ENCODE results near the gene HOXC9. TPM values are rescaled to one million over a fixed set of nuclear protein-coding genes. Genes with fewer than 3 reads are reported as not detected.

The HOXC9 gene
- total RNA-seq, 2 donors from 2014 or later: not detected

- H3K36me3 Mint-ChIP-seq (ENCODE audit: insufficient read depth in 2 of 2): peaks cover 0 to 1% of the 10 kb centered on the region in 2 donors
- DNase-seq (no peak), ATAC-seq (replicated peaks in 1 of 2) (no peak)
- no peak overlapping the region for H3K4me3 Mint-ChIP-seq
- no peak overlapping the region for H3K27ac Mint-ChIP-seq
- H3K9me3 Mint-ChIP-seq: no peaks in the 10 kb centered on the region
- peaks cover 97% of the 10 kb centered on the region for H3K27me3 Mint-ChIP-seq (ENCODE audit: low read depth)
- peaks cover 37% of the 10 kb centered on the region for H3K4me1 Mint-ChIP-seq (ENCODE audit: low read depth)
These were observed 17.1 kb upstream of the HOXC9 start for GRCh38 chr12:53982648-53983567.

- peaks cover 97% of the 10 kb centered on the region for H3K27me3 Mint-ChIP-seq (ENCODE audit: low read depth)
- H3K36me3 Mint-ChIP-seq (ENCODE audit: insufficient read depth in 2 of 2): peaks cover 0 to 1% of the 10 kb centered on the region in 2 donors
- no peak overlapping the region for H3K4me3 Mint-ChIP-seq
- ATAC-seq (replicated peaks in 1 of 2) (no peak), DNase-seq (no peak)
- peak overlapping the region; percentile 29 for H3K27ac Mint-ChIP-seq
- H3K9me3 Mint-ChIP-seq: no peaks in the 10 kb centered on the region
- H3K4me1 Mint-ChIP-seq (ENCODE audit: low read depth): peaks cover 41% of the 10 kb centered on the region
These were observed 16.4 kb upstream of the HOXC9 start for GRCh38 chr12:53983568-53983949.

DNA sequence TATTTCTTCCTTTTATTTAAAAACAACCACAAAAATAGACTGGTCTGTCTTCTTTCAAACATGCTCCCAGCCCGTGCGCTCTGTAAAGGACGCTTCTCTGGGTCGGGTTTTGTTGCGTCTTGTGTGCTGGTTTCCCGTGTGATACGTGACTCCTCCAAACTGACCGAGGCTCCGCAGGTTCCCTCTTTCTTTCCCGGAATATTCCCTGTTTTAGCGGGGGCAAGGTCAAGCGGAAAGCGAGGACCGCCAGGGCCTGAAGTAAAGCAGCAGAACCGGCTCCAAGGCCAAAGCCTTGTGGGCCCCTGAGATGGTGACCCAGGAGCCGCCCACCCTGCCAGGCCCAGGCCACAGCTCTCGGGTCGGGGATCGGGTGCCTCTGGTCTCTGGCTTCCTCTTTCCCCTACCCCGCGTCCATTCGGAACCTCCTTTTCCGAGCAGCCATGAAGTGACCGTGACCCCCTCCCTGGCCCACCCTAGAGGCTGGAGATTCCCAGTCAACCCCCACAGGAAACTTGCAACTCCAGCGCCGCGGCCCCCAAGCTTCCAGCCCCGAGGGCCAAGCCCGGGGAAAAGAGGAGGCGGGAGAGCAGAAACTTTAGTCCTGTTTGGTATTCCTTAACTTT lies 15.9 kb upstream of the HOXC9 start:
- H3K9me3 Mint-ChIP-seq: no peaks in the 10 kb centered on the region
- ATAC-seq (replicated peaks in 1 of 2) (no peak), DNase-seq (no peak)
- peaks cover 97% of the 10 kb centered on the region for H3K27me3 Mint-ChIP-seq (ENCODE audit: low read depth)
- peaks cover 0 to 1% of the 10 kb centered on the region in 2 donors for H3K36me3 Mint-ChIP-seq (ENCODE audit: insufficient read depth in 2 of 2)
- H3K27ac Mint-ChIP-seq: peak overlapping the region; percentile 29
- H3K4me1 Mint-ChIP-seq (ENCODE audit: low read depth): peaks cover 46% of the 10 kb centered on the region
- H3K4me3 Mint-ChIP-seq: no peak overlapping the region

DNA sequence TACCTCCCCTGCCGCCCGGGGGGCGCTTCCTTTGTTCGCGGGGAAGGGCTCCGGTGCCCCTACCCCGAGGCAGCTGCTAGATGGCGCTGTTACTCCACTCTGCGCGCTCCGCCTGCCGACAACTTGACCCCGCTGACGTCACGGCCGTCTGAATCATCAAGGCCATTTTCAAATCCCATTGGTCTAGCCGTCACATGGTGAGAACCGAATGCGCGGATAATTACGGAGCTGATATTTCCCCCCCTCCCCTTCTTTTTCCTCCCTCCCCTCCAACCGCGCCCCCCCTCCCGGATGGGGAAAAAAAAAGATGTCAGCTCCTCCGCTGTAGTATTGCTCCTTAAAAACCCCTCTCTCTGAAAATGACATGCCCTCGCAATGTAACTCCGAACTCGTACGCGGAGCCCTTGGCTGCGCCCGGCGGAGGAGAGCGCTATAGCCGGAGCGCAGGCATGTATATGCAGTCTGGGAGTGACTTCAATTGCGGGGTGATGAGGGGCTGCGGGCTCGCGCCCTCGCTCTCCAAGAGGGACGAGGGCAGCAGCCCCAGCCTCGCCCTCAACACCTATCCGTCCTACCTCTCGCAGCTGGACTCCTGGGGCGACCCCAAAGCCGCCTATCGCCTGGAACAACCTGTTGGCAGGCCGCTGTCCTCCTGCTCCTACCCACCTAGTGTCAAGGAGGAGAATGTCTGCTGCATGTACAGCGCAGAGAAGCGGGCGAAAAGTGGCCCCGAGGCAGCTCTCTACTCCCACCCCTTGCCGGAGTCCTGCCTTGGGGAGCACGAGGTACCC lies 14.9 kb upstream of the HOXC9 start, which contains the start of gene HOXC10:
Gene HOXC10, plus strand, starts transcription at position 246 of the 791 bp plus-strand sequence. Its CDS starts 114 bp downstream, at position 360.
- Mint-ChIP-seq H3K4me3 (peak within 1 kb of the TSS; percentile 54 to 79), H3K36me3 (ENCODE audit: insufficient read depth in 2 of 2) (peaks cover 0 to 1% of the 10 kb centered on the region in 2 donors), H3K27ac (peak within 1 kb of the TSS; percentile 31), H3K27me3 (ENCODE audit: low read depth) (peaks cover 97% of the 10 kb centered on the region), H3K4me1 (ENCODE audit: low read depth) (peaks cover 56% of the 10 kb centered on the region), H3K9me3 (no peaks in the 10 kb centered on the region)
- peak; percentile 78 to 81 for ATAC-seq (replicated peaks in 1 of 2)
- peak; percentile 93 for DNase-seq

DNA sequence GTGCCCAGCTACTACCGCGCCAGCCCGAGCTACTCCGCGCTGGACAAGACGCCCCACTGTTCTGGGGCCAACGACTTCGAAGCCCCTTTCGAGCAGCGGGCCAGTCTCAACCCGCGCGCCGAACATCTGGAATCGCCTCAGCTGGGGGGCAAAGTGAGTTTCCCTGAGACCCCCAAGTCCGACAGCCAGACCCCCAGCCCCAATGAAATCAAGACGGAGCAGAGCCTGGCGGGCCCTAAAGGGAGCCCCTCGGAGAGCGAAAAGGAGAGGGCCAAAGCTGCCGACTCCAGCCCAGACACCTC lies 14.3 kb upstream of the HOXC9 start:
- no peak for DNase-seq
- H3K36me3 Mint-ChIP-seq (ENCODE audit: insufficient read depth in 2 of 2): peaks cover 0 to 1% of the 10 kb centered on the region in 2 donors
- ATAC-seq (replicated peaks in 1 of 2): no peak
- no peaks in the 10 kb centered on the region for H3K9me3 Mint-ChIP-seq
- H3K4me3 Mint-ChIP-seq: peak overlapping the region; percentile 54 to 79
- H3K4me1 Mint-ChIP-seq (ENCODE audit: low read depth): peaks cover 56% of the 10 kb centered on the region
- H3K27me3 Mint-ChIP-seq (ENCODE audit: low read depth): peaks cover 97% of the 10 kb centered on the region
- no peak overlapping the region for H3K27ac Mint-ChIP-seq

DNA sequence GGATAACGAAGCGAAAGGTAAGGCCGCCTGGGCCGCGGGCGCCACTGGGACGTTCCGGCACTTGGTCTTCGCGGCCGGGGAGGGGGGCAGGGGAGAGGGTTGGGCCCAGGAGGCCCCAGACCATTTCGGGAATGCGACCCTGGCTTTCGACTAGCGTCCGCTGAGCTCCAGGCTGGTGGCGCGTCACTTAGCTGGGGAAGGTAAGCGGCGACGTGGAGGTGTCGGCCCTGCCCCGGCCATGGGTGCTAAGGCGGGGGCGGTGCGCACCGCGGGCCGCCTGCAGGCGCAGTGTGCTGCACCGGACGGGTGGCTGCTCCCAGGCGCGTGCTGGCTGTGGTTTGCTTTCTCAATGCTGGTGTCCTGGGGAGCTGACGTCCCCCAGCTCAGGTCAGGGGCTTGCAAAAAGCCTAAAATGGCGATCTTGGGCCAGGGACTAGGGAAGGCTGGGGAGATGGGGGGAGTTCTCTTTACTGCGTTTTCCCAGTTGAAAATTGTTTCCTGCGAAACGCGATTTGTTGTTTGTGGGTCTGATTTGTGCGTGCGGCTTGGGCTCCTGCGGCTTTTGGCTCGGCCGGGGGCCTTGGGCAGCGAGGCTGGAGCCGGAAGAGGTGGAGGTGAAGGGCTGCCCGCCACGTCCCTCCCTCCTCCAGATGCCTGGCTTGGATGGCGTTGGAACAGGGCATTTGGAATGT lies 13.8 kb upstream of the HOXC9 start:
- Mint-ChIP-seq H3K36me3 (ENCODE audit: insufficient read depth in 2 of 2) (peaks cover 0 to 1% of the 10 kb centered on the region in 2 donors), H3K4me1 (ENCODE audit: low read depth) (peaks cover 56% of the 10 kb centered on the region), H3K27me3 (ENCODE audit: low read depth) (peaks cover 97% of the 10 kb centered on the region), H3K4me3 (peak overlapping the region; percentile 60 to 79), H3K9me3 (no peaks in the 10 kb centered on the region), H3K27ac (no peak overlapping the region)
- DNase-seq: peak; percentile 36 to 40
- ATAC-seq (replicated peaks in 1 of 2): peak; percentile 44 to 45

GRCh38 chr12:53986686-53987483 lies 13.1 kb upstream of the HOXC9 start:
- Mint-ChIP-seq H3K27me3 (ENCODE audit: low read depth) (peaks cover 97% of the 10 kb centered on the region), H3K4me1 (ENCODE audit: low read depth) (peaks cover 58% of the 10 kb centered on the region), H3K27ac (no peak overlapping the region), H3K4me3 (peak overlapping the region in 1 of 2 donors; percentile 79), H3K9me3 (no peaks in the 10 kb centered on the region), H3K36me3 (ENCODE audit: insufficient read depth in 2 of 2) (peaks cover 0 to 1% of the 10 kb centered on the region in 2 donors)
- ATAC-seq (replicated peaks in 1 of 2) (no peak), DNase-seq (no peak)

- H3K4me1 Mint-ChIP-seq (ENCODE audit: low read depth): peaks cover 64% of the 10 kb centered on the region
- peaks cover 97% of the 10 kb centered on the region for H3K27me3 Mint-ChIP-seq (ENCODE audit: low read depth)
- no peak for DNase-seq
- no peak overlapping the region for H3K27ac Mint-ChIP-seq
- H3K4me3 Mint-ChIP-seq: no peak overlapping the region
- H3K36me3 Mint-ChIP-seq (ENCODE audit: insufficient read depth in 2 of 2): peaks cover 0 to 1% of the 10 kb centered on the region in 2 donors
- ATAC-seq (replicated peaks in 1 of 2): no peak
- H3K9me3 Mint-ChIP-seq: no peaks in the 10 kb centered on the region
These were observed 12.2 kb upstream of the HOXC9 start for GRCh38 chr12:53987787-53988230.

- H3K36me3 Mint-ChIP-seq (ENCODE audit: insufficient read depth in 2 of 2): peaks cover 0 to 1% of the 10 kb centered on the region in 2 donors
- H3K27ac Mint-ChIP-seq: no peak overlapping the region
- DNase-seq (no peak), ATAC-seq (replicated peaks in 1 of 2) (no peak)
- H3K9me3 Mint-ChIP-seq: no peaks in the 10 kb centered on the region
- H3K4me3 Mint-ChIP-seq: peak overlapping the region; percentile 75 to 78
- H3K27me3 Mint-ChIP-seq (ENCODE audit: low read depth): peaks cover 97% of the 10 kb centered on the region
- peaks cover 64% of the 10 kb centered on the region for H3K4me1 Mint-ChIP-seq (ENCODE audit: low read depth)
These were observed 11.3 kb upstream of the HOXC9 start for GRCh38 chr12:53988541-53989226.

DNA sequence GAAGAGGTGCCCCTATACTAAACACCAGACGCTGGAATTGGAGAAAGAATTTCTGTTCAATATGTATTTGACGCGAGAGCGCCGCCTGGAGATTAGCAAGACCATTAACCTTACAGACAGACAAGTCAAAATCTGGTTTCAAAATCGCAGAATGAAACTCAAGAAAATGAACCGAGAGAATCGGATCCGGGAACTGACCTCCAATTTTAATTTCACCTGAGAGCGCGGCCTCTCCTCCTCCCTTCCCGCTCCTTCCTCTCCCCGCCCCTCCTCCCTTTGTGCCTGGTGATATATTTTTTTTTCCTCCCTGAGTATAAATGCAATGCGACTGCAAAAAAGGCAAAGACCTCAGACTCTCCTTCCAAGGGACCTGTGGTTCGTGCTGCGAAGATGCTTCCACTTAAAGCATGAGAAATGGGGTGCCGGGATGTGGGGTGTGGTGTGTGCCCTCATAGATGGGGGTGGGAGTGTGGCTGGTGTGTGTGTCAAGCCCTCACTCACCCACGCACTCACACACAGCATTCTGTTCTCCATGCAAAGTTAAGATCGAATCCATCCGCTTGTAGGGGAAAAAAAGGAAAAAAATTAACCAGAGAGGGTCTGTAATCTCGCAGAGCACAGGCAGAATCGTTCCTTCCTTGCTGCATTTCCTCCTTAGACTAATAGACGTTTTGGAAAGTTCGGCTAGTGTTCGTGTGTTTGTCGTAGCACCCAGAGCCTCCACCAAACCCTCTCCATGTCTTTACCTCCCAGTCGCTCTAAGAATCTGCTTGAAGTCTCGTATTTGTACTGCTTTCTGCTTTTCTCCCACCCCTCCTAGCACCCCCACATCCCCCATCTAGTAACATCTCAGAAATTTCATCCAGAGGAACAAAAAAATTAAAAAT lies 10.5 kb upstream of the HOXC9 start:
- peak; percentile 13 to 21 for ATAC-seq (replicated peaks in 1 of 2)
- peaks cover 0 to 1% of the 10 kb centered on the region in 2 donors for H3K36me3 Mint-ChIP-seq (ENCODE audit: insufficient read depth in 2 of 2)
- peak; percentile 34 to 51 for DNase-seq
- H3K9me3 Mint-ChIP-seq: no peaks in the 10 kb centered on the region
- H3K4me3 Mint-ChIP-seq: peak overlapping the region; percentile 75 to 78
- H3K27ac Mint-ChIP-seq: no peak overlapping the region
- H3K27me3 Mint-ChIP-seq (ENCODE audit: low read depth): peaks cover 98% of the 10 kb centered on the region
- H3K4me1 Mint-ChIP-seq (ENCODE audit: low read depth): peaks cover 66% of the 10 kb centered on the region
